Effector CD4-positive, alpha-beta T cell (primary cell): ENCODE measurements around the gene CTRB1.
"Not testable (repeated sequence)": the region's sequence is repeated elsewhere in the genome, so short reads cannot be mapped to it uniquely, and the experiment has no call there.

Experiments
- DNase-seq: peaks from one replicate; pipeline ENCODE4 v3.0.0-alpha.2; 2020

The CTRB1 gene

GRCh38 chr16:75226550-75227360, 8.0 kb downstream of the CTRB1 start:
- DNase-seq = no peak

GRCh38 chr16:75227361-75228142, 8.8 kb downstream of the CTRB1 start:
- no peak for DNase-seq

DNA sequence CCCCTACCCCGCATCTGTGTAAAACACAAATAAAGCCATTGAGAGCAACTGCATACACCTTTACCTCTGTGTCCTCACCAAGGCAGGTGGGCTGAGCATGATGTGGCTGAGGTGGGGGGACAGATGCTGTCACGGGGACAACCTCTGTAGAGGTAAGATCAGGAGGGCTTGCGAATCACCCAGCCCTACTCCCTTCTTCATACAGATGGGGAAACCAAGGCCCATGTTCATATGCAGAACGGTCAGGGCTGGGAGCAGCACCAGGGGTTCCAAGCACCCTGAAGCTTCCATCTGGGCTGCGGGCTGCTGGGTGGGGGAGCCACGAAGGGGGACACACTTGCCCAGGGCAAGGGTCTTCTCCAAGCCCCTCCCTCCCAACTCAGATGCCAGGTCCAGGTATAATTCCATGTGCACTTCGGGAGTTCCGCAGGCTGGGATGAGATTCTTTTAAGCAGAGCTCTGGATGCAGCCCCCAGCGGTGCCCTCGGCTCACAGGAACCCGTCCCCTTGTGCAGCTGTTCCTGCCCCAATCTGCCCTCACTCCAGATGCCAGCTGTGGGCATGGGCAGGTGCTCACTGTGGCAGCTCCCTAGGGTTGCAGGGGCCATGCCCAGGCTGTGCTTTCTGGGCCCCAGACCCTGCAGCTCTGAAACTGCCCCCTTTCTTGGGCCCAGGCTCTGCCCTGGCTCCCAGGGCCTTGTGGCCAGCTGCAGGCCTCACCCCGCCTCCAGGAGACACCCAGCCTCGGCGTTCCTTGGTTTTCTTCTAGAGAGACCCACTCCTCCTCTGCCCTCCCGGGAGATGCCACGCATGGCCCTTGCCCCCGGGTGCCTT, 9.6 kb downstream of the CTRB1 start:
- DNase-seq = no peak

DNA sequence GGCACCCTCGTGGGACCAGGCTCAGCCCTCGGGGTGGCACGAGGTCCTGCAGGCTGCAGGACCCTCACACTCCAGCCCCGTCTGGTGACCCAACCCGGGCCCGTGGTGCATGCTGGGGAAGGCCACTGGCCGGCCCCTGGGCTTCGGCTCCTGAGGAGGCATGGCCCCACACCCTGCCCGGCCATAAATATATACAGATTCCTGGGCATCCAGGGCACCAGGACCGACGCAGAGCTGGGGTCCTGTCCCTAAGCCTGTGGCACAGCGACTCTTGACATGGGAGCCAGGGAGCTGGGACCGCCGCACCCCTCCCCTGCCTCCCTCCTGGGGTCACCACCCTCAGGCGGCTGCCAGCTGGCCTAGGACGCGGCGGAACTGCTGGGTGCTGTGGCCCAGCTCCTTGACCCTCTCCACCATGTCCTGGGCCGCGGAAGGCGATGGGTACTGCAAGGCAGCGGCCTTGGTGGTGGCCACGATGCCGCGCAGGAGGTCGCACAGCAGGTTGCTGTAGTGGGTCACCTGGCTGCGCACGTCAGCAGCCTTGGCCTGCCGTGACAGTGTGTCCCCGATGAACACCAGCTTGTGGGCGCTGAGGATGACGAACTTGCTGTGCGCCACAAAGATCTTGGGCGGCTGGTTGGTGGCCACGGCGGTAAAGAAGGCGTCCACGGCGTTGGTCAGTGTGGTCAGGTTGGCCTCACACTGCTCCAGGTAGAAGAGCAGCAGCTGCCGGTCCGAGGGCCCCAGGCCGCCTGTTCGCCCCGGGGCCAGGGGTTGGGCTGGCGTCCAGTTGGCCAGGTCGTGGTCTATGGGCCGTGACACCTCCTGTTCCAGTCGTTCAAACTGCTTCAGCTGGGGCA, 10.6 kb downstream of the CTRB1 start:
- DNase-seq = no peak

DNA sequence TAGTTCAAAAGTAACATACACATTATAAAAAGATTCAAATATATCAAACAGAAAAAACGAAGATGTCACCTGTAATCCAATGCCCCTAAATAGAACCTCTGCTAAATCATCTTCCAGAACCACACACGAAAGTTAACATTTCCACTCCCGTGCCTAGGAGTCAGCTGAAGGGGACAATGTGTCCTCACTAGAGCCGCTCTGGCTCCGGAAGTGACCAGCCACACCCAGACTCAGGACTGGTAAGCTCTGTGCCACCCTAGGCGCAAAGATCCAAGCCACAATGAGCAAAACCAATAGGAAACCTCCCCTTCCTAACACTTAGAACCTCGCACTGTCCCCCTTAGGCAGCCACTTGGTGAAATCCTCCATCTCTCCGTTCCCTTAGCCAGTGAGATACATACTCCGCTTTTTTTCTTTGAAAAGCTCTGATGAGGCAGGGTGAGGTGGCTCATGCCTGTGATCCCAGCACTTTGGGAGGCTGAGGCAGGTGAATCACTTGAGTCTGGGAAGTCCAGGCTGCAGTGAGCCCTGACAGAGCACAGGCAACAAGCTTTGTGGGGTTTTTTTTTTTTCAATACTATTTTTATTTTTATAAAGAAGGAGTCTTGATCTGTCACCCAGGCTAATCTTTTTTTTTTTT, 11.8 kb downstream of the CTRB1 start:
- DNase-seq = no peak

DNA sequence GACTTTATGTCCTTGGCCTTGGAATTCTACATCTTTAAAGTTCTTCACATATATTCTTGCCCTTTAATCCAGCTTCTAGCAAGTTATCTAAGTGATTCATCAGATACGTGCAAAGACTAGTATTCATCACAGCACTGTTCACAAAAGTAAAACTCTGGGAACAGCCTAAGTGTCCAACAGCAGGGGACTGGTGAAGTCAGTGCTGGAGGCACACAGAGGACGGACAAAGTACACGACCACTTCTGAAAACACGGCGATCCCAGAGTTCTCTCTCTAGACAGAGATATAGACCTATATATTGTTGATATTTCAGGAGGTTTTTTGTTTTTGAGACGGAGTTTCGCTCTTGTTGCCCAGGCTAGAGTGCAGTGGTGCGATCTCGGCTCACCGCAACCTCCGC, 12.8 kb downstream of the CTRB1 start:
- no peak for DNase-seq

DNA sequence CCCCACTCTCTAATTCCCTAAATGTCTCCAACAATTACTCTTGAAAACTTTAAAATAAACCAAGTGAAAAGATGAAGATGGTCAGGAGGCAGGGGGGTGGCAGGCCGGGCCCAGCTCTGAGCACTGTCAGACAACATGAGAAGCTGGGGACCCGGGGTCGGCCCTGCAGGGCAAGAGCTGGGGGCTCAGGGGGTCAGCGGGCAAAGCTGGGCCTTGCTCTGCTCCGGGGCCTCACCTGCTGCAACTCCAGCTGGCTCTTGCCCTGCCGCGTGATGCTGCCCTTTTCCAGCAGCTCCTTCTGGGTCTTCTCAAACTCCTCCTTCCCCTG, 14.8 kb downstream of the CTRB1 start:
- DNase-seq = no peak

- no peak for DNase-seq
Measured at GRCh38 chr16:75234856-75235696, 16.3 kb downstream of the CTRB1 start.

- no peak for DNase-seq
Measured at GRCh38 chr16:75235721-75236193, 17.0 kb downstream of the CTRB1 start.

- DNase-seq = no peak
Measured at GRCh38 chr16:75236232-75236631, 17.4 kb downstream of the CTRB1 start.

- no peak for DNase-seq
Measured at GRCh38 chr16:75236736-75237397, 18.1 kb downstream of the CTRB1 start.

- DNase-seq = no peak
Measured at GRCh38 chr16:75237398-75238131, 18.8 kb downstream of the CTRB1 start.

- no peak for DNase-seq
Measured at GRCh38 chr16:75238132-75238852, 19.5 kb downstream of the CTRB1 start.

DNA sequence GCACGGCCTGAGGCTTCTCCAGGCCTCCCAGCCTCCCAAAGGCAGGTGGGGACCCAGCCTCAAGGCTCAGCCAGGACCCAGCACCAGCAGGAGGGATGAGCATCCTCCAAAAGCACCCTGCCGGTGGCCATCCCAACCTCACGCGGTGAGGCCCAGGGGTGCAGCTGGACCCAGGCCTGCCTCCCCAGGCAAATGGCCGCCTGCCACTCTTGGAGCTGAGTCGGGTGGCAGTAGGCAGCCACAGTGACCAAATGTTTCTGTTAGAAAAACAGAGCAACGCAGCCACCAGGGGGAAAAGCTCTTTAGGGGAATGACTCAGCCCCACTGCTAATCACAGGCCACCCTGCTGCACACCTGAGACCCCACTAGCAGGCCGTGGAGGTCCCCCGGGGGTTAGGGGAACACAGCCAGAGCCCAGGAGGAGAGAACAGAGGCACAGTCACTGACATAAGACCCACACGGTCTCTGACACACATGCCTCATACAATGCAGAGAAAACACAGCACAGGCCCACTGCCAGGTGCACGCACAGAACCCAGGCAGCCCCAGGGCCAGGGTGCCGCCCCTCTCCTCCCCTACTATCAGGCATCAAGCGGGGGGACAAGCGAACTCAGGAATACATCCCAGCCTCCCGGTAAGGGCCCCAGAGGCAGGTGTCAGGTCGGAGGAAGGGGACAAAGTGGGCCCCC, 20.2 kb downstream of the CTRB1 start:
- no peak for DNase-seq

DNA sequence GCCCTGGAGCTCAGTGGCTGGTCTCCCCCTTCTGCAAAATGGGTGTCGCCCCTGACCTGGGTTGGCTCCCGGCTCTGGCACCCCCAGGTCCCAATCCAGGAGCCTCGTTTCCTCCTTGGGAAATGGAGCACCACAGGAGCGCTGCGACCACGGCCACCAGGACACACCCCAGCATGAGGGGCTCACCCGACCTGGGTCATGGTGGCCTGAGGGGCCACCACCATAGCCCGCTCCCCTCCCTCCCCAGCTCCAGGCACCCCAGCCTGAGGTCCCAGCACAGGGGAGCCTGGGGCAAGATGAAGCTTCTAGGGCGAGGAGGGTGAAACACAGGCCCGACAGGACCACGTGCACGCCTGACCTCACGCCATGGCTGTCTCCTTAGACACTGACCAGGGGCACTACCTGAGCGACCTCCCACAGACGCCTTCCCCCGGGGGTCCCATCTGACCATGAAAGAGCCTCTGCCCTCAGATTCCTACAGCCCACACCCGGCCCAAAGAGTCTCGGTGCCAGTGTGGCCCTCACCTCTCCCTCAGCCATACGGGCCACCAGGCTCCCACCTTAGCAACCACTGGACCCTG, 20.8 kb downstream of the CTRB1 start:
- DNase-seq = no peak

- not testable (repeated sequence) for DNase-seq
Measured at GRCh38 chr16:75240633-75241032, 21.8 kb downstream of the CTRB1 start.

DNA sequence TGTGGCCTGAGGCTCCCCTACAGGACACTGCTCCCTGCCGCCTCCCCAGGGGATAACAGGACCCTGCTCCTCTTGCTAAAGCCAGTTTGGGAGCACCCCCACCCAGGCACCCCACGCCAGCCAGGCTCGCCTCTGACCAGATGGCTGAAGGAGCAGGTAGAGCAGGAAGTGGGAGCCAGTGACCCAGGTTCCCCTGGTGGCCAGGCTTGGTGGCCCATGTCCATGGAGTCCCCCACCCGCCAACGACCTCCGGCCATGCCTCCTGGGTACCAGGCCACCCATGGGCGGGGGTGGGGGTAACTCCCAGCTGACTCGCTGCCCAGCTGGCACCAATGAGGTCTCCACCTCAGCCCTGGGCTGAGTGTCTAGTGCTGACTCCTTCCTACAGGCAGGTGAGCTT, 22.6 kb downstream of the CTRB1 start:
- no peak for DNase-seq

DNA sequence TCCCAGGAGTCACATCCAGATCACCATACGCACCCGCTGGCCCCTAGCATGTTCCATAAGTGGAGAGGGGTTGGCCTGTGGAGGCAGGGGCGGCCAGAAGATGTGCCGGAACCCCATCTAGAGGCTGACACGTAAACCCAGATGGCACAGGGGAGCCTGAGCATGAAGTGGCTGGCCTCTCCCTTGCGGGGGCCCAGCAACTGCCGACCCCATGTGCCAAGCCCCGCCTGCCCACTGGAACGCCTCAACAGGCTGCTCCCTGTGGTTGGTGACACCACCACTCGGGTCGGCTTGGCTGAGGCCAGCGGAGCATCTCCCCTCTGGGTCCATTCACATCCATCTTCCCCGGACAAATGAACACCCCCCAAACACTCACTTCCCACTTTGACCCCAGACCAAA, 23.2 kb downstream of the CTRB1 start:
- DNase-seq = no peak
